NCI-H2196 (cell line): Measurements from ENCODE around the gene TRERF1.

Source experiments
- DNase-seq: peaks from one replicate; lab custom pipeline; 2025; ENCODE audit not compliant: unreplicated experiment; lab: John Stamatoyannopoulos, UW

Gene TRERF1

DNA sequence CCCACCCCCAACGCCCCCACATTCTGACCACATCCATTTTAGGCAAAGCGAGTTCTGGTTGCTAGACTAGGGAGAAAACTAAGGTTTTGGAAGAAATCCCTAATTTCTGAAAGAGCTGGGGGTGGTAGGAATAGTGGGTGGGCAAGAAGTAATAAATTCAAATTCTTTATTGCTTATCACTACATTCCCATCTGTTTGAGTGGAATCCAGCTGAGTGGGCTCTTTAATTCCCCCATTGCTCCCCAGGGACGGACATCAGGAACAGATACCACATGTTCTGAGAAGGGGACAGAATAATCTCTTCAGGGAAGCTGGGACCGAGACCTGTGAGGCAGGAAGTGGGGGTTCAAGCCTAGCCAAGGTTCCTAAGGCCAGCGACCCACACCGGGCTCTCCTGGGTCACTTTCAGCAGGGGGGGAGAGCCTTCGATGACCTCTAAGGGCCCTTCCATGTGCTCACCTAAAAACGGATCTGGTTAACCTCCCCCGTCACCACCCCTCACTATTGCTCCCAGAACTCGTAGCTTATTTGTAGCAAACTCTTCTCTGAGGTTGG, 191.8 kb downstream of the TRERF1 start:
- no peak for DNase-seq

GRCh38 chr6:42259286-42259685, 192.4 kb downstream of the TRERF1 start:
- no peak for DNase-seq

- no peak for DNase-seq
Measured at GRCh38 chr6:42257614-42258013, 194.1 kb downstream of the TRERF1 start.

- no peak for DNase-seq
Measured at GRCh38 chr6:42257063-42257462, 194.7 kb downstream of the TRERF1 start.

GRCh38 chr6:42255050-42255449, 196.7 kb downstream of the TRERF1 start:
- DNase-seq, result no peak

DNA sequence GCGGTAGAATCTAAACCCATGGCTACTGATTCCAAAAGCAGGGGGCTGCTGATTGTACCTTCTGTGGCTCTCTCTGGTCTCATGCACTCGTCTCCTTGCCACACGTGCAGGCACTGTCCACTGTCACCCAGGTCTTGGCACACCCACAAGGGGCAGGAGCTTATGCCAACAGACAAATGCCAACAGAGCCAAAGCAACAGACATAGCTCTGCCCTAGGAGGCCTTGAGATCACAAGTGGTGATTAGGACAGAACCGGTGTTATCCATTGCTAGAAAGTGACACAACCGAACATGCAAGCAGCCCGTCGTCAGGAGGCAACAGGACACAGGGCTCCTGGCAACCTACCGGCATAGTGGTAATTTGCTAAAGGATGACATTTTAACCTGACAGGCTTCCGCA, 197.2 kb downstream of the TRERF1 start:
- no peak for DNase-seq

GRCh38 chr6:42251911-42252637, 199.7 kb downstream of the TRERF1 start:
- DNase-seq, result peak; percentile 51

- DNase-seq, result peak; percentile 43
Measured at GRCh38 chr6:42251500-42251899, 200.2 kb downstream of the TRERF1 start.

DNA sequence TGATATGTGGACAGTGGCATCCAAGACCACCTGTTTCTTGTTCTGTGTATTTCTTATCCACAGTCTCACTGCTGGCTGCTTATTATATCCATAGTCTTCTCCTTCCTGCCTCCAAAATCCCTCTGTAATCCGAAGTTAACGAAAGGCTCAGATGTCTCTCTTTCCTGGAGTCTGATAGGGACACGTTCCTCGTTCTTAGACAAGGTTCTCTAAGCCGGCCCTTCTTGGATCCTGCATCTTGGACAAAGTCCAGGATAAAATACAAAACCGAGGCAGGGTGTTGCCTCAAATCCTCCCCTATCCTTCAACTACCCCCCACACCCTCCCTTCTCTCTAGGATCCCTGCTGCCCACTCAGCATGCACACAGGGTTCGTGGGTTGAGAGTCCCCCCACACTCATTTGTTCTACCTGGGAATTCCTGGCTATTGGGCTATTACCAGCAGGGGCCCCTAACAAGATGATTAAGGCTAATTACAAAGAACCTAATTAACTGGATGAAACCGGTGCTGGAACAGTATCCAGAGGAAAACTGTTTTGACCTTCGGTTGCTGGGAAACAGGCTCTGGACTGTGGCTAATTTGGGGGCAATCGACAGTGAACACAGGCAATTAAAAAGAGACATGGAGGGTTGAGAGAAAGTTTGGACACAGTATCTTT, 201.3 kb downstream of the TRERF1 start:
- no peak for DNase-seq

DNA sequence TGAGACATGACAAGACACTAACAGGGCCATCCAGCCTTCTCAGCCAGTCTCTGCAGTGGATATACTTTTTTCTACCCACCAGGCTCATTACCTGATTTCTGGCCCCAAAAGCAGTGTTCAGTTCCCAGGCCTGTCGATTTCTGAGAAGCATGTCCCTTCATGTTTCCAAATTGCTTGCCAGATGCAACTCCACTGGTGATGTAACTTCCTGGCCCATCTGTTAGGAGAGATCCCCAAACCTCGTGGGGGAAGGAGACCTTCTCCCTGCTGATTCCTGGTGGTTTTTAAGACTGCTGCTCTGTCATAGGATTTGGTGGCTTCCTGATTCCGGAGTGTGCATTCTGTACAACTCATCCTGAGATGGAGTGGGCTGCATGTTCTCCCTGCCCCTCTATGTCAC, 202.4 kb downstream of the TRERF1 start:
- no peak for DNase-seq

DNA sequence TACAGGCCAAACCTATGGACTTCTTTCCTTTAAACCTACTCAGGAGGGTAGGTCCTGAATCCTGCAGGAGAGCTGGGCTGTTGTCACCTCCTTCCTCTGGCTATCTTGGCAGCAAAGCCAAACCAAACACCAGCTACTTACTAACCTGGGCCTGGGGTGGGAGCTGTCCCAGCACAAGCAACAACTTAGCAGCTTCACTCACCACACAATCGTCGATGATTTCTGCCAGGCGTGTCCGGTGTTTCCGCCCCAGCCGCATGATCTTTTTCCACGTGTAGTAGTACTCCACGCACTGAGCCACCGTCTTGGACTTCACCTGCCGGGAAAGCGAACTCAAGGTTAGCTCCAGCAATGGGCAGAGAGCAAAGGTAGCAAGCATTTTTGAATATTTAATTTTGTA, 208.7 kb downstream of the TRERF1 start:
- no peak for DNase-seq

DNA sequence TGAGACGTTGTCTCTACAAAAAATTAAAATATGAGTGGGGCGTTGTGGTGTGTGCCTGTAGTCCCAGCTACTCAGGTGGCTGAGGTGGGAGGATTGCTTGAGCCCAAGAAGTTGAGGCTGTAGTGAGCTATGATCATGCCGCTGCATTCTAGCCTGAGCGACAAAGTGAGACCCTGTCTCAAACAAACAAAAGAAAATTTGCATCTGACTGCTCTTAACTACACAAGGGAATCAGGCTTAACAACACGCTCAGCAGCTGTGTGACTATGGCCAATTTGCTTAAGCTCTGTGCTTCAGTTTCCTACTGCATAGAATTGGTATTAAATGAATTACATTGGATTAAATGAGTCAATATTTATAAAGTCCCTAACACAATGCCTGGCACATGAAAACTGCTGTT, 209.8 kb downstream of the TRERF1 start:
- DNase-seq, result no peak

GRCh38 chr6:42239736-42240375, 211.9 kb downstream of the TRERF1 start:
- no peak for DNase-seq

- DNase-seq, result no peak
Measured at GRCh38 chr6:42239333-42239732, 212.4 kb downstream of the TRERF1 start.

- DNase-seq, result no peak
Measured at GRCh38 chr6:42237857-42238256, 213.9 kb downstream of the TRERF1 start.

- no peak for DNase-seq
Measured at GRCh38 chr6:42236682-42237473, 214.8 kb downstream of the TRERF1 start.

DNA sequence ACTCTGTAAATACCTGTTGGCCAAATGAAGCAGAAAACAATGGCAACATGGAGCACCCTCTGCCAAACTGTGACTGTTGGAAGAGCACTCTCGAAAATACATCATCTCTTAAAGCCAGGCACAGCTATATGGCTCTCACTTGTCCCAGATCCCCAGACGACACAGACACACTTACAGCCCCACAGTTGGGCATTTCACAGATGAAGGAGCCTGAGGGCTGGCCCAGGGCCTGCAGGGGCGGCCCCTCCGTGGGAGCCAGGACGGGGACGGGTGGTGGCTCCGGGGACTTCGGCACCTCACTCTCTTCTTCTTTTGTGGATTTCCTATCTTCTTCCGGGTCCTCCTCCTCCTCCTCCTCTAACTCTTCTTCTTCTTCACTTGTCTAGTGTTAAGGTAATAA, 215.7 kb downstream of the TRERF1 start:
- DNase-seq, result no peak

- no peak for DNase-seq
Measured at GRCh38 chr6:42232035-42232434, 219.7 kb downstream of the TRERF1 start.

- no peak for DNase-seq
Measured at GRCh38 chr6:42230345-42231321, 221.1 kb downstream of the TRERF1 start.

DNA sequence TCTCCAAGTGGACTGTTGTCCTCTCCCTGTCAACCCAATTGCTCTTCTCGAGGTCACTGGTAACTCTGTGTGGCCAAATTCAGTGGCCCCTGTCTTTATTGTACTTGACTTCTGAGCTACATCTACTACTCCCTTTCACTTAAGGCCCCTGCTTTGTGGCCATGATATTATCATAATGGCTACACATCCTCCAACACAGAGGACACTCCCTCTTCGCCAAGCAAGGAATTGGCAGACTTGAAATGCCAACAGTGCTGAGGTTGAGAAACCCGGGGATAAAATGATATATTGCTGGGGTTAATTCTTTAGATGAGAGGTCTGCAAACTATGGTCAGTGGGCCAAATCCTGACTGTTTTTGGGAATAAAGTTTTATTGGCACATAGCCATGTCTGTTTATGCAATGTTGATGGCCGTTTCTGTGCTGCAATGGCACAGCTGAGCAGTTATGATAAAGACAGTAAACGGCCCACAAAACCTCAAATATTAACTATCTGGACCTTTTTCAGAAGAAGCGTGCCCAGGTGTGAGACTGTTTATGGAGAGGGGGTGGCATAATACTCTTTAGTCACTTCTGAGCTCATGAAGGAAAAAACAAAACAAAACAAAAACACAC, 222.1 kb downstream of the TRERF1 start:
- no peak for DNase-seq
